ENCODE measurements around the gene ZFYVE9.
"Not testable (repeated sequence)": the region's sequence is repeated elsewhere in the genome, so short reads cannot be mapped to it uniquely, and the experiment has no call there.

Gene ZFYVE9

GRCh38 chr1:52145137-52145536 lies 3.2 kb downstream of the ZFYVE9 start:
- DNase-seq (ENCODE audit: low spot score): no peak

DNA sequence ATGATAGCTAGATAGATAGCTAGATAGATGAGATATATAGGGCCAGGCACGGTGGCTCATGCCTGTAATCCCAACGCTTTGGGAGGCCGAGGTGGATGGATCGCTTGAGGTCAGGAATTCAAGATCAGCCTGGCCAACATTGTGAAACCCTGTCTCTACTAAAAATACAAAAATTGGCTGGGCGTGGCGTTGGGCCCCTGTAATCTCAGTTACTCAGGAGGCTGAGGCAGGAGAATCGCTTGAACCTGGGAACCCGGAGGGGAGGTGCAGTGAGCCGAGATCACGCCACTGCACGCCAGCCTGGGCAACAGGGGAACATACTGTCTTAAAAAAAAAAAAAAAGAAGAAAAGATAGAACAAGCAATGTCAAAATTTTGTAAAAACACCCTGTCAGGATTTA lies 8.6 kb downstream of the ZFYVE9 start:
- DNase-seq (ENCODE audit: low spot score): not testable (repeated sequence)

- DNase-seq (ENCODE audit: low spot score): no peak
Measured at GRCh38 chr1:52150946-52151345, 9.1 kb downstream of the ZFYVE9 start.

GRCh38 chr1:52152572-52152971 lies 10.7 kb downstream of the ZFYVE9 start:
- no peak for DNase-seq (ENCODE audit: low spot score)

GRCh38 chr1:52153010-52153409 lies 11.1 kb downstream of the ZFYVE9 start:
- DNase-seq (ENCODE audit: low spot score): no peak

GRCh38 chr1:52153898-52154297 lies 12.0 kb downstream of the ZFYVE9 start:
- no peak for DNase-seq (ENCODE audit: low spot score)

GRCh38 chr1:52156460-52156859 lies 14.6 kb downstream of the ZFYVE9 start:
- DNase-seq (ENCODE audit: low spot score): no peak

- DNase-seq (ENCODE audit: low spot score): no peak
Measured at GRCh38 chr1:52157582-52157981, 15.7 kb downstream of the ZFYVE9 start.

- DNase-seq (ENCODE audit: low spot score): no peak
Measured at GRCh38 chr1:52158218-52158617, 16.3 kb downstream of the ZFYVE9 start.

DNA sequence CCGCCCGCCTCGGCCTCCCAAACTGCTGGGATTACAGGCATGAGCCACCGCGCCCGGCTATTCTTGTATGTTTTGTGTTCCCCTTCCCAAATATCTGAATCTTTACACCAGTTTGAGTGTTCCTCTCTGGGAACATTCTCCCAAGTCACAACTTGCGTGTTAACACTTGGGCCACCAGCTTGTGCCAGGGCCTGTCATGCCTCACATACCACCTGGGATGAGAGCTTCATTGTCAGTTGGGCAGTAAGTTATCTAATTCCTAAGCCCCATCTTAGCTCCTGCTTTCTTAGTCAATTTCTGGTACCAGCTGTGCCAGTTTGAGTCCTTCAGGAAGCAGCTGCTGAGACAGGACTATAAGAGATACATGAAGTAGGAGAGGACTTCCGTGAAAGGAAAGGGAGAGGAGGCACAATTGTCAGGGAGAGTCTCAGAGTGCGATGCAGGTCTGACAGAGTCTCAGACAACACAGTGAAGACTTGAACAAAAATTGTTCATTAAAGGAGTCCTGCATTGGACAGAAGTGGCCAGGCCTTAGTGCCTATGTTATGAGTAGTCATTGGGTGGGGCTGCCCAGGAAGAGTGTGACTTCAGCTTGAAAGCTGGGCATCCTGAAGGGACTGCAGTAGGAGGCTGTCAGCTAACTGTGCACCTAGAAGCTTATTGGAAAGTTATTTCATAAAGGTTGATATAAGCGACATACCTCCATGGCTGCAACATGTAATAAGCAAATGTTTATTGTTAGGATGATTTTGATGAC lies 17.3 kb downstream of the ZFYVE9 start:
- no peak for DNase-seq (ENCODE audit: low spot score)

DNA sequence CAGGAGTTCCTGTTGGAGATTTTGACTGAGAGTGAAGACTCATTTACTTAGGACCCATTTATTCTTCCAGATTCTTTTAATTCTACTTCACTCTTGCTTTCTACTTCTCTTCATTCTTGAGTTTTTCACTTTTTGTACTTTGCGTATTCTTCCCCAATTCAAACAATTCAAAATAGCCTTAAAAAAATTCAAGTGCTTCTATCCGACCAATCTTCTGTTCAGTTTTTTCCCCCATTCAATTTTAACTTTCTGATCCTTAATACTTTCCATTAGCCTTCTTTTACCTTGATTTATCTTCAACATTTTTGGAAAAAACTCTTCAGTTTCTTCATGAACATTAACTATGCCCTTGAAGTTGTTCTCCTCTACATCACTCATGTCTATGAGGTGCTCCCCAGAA lies 21.1 kb downstream of the ZFYVE9 start:
- no peak for DNase-seq (ENCODE audit: low spot score)

- DNase-seq (ENCODE audit: low spot score): no peak
Measured at GRCh38 chr1:52164604-52165003, 22.7 kb downstream of the ZFYVE9 start.

DNA sequence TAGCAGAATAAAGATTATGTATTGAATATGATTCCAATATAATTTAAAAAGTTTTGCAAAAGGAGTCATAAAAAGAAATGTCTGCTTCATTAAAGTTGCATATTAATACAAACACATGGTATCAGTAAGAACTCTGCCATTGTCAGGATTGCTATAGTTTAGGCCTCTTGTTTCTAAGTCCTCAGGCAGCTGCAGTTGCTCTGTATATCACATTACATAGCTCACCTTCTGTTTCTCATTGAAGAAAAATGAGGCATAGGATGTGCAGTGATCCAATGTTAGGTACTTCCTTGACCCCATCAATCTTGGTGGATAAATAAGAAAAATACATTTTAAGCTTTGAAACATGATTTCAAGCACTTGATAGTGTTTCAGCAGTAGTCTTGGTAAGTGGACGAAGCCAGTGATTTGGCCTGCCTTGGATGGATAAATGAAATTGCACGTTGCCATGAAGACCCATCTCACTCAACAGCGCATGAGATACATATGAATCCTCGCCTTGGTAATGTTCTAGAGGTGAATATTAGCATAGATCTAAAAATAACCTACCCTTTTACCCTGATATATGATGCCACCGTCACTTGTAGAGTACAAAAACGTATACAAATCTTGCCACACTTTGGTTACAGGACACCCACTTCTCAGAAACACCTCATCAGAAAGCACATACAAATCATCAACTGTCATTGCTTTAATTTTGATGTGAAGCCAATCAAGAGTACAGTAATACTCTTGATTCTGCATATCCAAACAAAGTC lies 25.3 kb downstream of the ZFYVE9 start:
- DNase-seq (ENCODE audit: low spot score): no peak

DNA sequence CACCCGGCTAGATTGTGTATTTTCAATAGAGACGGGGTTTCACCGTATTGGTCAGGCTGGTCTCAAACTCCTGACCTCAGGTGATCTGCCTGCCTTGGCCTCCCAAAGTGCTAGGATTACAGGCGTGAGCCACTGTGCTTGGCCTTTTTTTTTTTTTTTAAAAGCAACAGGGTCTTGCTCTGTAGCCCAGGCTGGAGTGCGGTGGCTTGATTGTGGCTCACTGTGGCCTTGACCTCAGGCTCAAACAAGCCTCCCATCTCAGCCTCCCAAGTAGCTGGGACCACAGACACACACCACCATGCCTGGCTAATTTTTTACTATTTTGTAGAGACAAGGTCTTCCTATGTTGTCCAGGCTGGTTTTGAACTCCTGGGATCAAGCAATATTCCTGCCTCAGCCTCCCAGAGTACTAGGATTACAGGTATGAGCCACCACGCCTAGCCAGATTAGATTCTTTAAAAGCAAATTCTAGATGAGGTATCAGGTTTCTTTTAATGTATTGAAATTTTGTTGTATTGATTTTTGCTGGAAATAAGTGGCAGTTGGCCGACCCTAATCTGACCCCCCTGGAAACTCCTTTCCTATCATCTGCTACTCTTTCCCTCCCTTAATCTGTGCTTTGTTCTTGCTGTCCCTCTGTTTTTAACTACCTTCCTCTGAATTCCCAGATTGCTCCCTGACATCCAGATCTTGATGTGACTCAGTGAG lies 26.6 kb downstream of the ZFYVE9 start:
- DNase-seq (ENCODE audit: low spot score): no peak

DNA sequence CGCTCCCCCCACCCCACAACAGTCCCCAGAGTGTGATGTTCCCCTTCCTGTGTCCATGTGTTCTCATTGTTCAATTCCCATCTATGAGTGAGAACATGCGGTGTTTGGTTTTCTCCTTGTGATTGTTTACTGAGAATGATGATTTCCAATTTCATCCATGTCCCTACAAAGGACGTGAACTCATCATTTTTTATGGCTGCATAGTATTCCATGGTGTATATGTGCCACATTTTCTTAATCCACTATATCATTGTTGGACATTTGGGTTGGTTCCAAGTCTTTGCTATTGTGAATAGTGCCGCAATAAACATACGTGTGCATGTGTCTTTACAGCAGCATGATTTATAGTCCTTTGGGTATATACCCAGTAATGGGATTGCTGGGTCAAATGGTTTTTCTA lies 29.3 kb downstream of the ZFYVE9 start:
- DNase-seq (ENCODE audit: low spot score): not testable (repeated sequence)

- no peak for DNase-seq (ENCODE audit: low spot score)
Measured at GRCh38 chr1:52179073-52179472, 37.2 kb downstream of the ZFYVE9 start.

DNA sequence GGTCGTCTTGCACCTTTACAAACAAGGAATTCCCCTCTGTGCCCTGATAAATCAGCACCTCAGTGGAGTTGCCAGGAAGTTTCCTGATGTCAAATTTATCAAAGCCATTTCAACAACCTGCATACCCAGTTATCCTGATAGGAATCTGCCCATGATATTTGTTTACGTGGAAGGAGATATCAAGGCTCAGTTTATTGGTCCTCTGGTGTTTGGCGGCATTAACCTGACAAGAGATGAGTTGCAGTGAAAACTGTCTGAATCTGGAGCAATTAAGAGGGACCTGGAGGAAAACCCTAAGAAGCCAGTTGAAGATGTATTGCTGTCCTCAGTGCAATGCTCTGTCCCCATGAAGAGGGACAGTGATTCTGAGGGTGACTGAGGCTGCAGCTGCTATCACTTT lies 38.3 kb downstream of the ZFYVE9 start:
- DNase-seq (ENCODE audit: low spot score): no peak

DNA sequence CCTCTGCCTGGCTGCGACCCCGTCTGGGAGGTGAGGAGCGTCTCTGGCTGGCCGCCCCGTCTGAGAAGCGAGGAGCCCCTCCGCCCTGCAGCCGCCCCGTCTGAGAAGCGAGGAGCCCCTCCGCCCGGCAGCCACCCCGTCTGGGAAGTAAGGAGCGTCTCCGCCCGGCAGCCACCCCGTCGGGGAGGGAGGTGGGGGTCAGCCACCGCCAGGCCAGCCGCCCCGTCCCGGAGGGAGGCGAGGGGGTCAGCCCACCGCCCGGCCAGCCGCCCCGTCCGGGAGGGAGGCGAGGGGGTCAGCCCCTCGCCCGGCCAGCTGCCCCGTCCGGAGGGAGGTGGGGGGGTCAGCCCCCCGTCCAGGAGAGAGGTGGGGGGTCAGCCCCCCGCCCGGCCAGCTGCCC lies 39.9 kb downstream of the ZFYVE9 start:
- DNase-seq (ENCODE audit: low spot score): not testable (repeated sequence)

DNA sequence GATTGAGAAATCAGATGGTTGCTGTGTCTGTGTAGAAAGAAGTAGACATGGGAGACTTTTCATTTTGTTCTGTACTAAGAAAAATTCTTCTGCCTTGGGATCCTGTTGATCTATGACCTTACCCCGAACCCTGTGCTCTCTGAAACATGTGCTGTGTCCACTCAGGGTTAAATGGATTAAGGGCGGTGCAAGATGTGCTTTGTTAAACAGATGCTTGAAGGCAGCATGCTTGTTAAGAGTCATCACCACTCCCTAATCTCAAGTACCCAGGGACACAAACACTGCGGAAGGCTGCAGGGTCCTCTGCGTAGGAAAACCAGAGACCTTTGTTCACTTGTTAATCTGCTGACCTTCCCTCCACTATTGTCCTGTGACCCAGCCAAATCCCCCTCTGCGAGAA lies 40.4 kb downstream of the ZFYVE9 start:
- DNase-seq (ENCODE audit: low spot score): not testable (repeated sequence)

DNA sequence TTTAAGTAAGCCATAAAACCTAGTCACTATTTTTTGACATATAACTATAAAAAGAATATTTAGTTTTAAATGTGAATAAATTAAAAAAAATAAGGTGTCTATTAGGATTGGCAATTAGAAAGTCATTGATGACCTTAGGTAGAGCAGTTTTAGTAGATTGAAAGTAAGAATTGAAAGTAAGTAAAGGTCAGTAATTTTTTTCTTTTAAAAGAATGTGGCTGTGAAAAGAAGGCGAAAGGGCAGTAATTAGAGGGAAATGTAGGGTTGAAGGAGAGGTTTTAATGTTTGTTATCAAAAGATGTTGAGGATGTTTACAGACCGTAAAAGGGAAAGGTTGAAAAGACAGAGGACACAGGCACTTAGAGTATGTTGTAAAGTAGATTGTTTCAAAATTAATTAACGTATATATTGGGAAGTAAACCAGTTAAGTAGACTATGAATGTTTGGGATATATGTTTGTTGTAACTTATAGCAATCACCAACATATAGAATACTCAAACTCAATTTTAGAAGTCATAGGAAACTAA lies 41.0 kb downstream of the ZFYVE9 start:
- no peak for DNase-seq (ENCODE audit: low spot score)

DNA sequence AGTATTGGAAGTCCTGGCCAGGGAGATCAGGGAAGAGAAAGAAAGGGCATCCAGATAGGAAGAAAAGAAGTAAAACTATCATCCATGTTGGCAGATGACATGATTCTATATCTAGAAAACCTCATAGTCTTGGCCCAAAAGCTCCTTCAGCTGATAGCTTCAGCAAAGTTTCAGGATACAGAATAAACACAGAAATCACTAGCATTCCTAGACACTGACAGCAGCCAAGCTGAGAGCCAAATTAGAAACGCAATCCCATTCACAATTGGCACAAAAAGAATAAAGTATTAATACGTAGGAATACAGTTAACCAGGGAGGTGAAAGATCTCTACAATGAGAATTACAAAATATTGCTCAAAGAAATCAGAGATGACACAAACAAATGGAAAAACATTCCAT lies 44.6 kb downstream of the ZFYVE9 start:
- no peak for DNase-seq (ENCODE audit: low spot score)

GRCh38 chr1:52189898-52190480 lies 48.1 kb downstream of the ZFYVE9 start:
- DNase-seq (ENCODE audit: low spot score): no peak
